ENCODE data around the gene CCDC152. TPM values are rescaled to one million over a fixed set of nuclear protein-coding genes. Genes with fewer than 3 reads are reported as not detected.

The CCDC152 gene
- total and polyA plus RNA-seq, 2 of the 13 experiments (the other 11 are each of a cell fraction or from before 2014, with no cell fraction given) = 0.20 to 0.36 TPM

DNA sequence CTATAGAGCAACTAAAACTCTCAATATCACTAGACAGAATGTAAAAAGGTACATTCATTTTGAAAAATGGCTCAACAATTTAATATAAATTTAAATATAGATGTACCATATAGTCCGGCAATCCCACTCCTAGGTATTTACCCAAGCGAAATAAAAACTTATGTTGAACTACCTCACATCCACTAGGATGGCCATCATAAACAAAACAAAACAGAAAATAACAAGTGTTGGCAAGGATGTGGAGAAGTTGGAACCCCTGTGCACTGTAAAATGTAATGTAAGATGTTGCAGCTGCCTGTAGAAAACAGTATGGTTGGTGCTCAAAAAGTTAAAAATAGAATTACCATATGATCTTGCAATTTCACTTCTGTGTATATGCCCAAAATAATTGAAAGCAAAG lies 91.9 kb downstream of the CCDC152 start:
- no peak for FAIRE-seq
- TF ChIP-seq CBFB (CRISPR knock-in tag; IDR thresholded peaks at IDR 0.05) (no peak), HNRNPL (IDR thresholded peaks at IDR 0.05; ENCODE audit: low read depth, low read length) (no peak), MTA3 (CRISPR knock-in tag; IDR thresholded peaks at IDR 0.05) (no peak), ZNF7 (CRISPR knock-in tag; IDR thresholded peaks at IDR 0.05) (peak; percentile 96), ATM (IDR thresholded peaks at IDR 0.05; ENCODE audit: borderline replicate concordance) (no peak), FOSL2 (CRISPR knock-in tag; IDR thresholded peaks at IDR 0.05) (no peak), ETV6 (CRISPR knock-in tag; conservative IDR thresholded peaks at IDR 0.05) (no peak), ZNF101 (CRISPR knock-in tag; IDR thresholded peaks at IDR 0.05; ENCODE audit: borderline replicate concordance, low read depth) (no peak)
- peaks cover 39% of the 10 kb centered on the region for H3K79me2 ChIP-seq (ENCODE audit: insufficient read depth, low read length)
- no peaks in the 10 kb centered on the region for H3K27me3 ChIP-seq (ENCODE audit: control insufficient read depth in 1 of 2, insufficient read depth in 2 of 2, low read length in 2 of 2)
- no peak overlapping the region for H3K4me3 ChIP-seq (replicated peaks in 1 of 3; ENCODE audit: insufficient read depth in 1 of 3, low read depth in 2 of 3, low read length in 3 of 3)
- H2AFZ ChIP-seq (ENCODE audit: low read length) = no peak overlapping the region
- H4K20me1 ChIP-seq (ENCODE audit: insufficient read depth, low read length) = no peaks in the 10 kb centered on the region
- H3K36me3 ChIP-seq (replicated peaks in 1 of 2; ENCODE audit: control insufficient read depth in 1 of 2, insufficient read depth in 2 of 2, low read length in 2 of 2) = no peaks in the 10 kb centered on the region; a peak in 1 of 5 replicates
- no TSS peak for BruUV-seq (replicated peaks)
- no peak overlapping the region for H3K4me2 ChIP-seq (ENCODE audit: low read depth, low read length)
- ChIA-PET CTCF (ENCODE audit: low intra/inter-chr PET ratio, low total read pairs) (no interaction called here), POLR2A (interaction anchor here (1.6 to 3.0 kb wide), 4 partner anchors 10 to 37 kb away, joined by 4 to 20 read pairs (median 11); partner anchors contain the start of gene SELENOP)
- no peak for ATAC-seq
- intact Hi-C loops (cut with micrococcal nuclease; ENCODE audit: unreplicated experiment) = no loop called here
- peak overlapping the region; percentile 88 for H3K27ac ChIP-seq (ENCODE audit: extremely low read length, insufficient read depth, low read length)
- in situ Hi-C loops (cut with HindIII; ENCODE audit: extremely low pct_ligation_motif_present, low pct_unique_long_range_greater_than_20kb) = no loop called here
- no peak overlapping the region for H3K9ac ChIP-seq (ENCODE audit: insufficient read depth, low read depth, low read length)
- peaks cover 69% of the 10 kb centered on the region for H3K4me1 ChIP-seq (ENCODE audit: insufficient read depth, low read length)
- H3K9me3 ChIP-seq (ENCODE audit: low read length) = no peaks in the 10 kb centered on the region
- WGBS (ENCODE audit: low lambda C conversion rate) = 99% methylated on average over 2 of the region's 2 CpGs
- DNase-seq (ENCODE audit: low spot score) = no peak

GRCh38 chr5:42851481-42851880 lies 94.9 kb downstream of the CCDC152 start:
- Histone ChIP-seq H3K4me3 (replicated peaks in 1 of 3; ENCODE audit: insufficient read depth in 1 of 3, low read depth in 2 of 3, low read length in 3 of 3) (no peak overlapping the region), H3K9me3 (ENCODE audit: low read length) (no peaks in the 10 kb centered on the region), H3K27me3 (ENCODE audit: control insufficient read depth in 1 of 2, insufficient read depth in 2 of 2, low read length in 2 of 2) (no peaks in the 10 kb centered on the region), H4K20me1 (ENCODE audit: insufficient read depth, low read length) (no peaks in the 10 kb centered on the region), H3K27ac (ENCODE audit: extremely low read length, insufficient read depth, low read length) (no peak overlapping the region), H3K36me3 (replicated peaks in 1 of 2; ENCODE audit: control insufficient read depth in 1 of 2, insufficient read depth in 2 of 2, low read length in 2 of 2) (no peaks in the 10 kb centered on the region; a peak in 1 of 5 replicates), H3K9ac (ENCODE audit: insufficient read depth, low read depth, low read length) (no peak overlapping the region), H3K4me1 (ENCODE audit: insufficient read depth, low read length) (peaks cover 81% of the 10 kb centered on the region), H2AFZ (ENCODE audit: low read length) (no peak overlapping the region), H3K79me2 (ENCODE audit: insufficient read depth, low read length) (peaks cover 53% of the 10 kb centered on the region), H3K4me2 (ENCODE audit: low read depth, low read length) (no peak overlapping the region)
- in situ Hi-C loops (cut with HindIII; ENCODE audit: extremely low pct_ligation_motif_present, low pct_unique_long_range_greater_than_20kb) = no loop called here
- 97% methylated on average over 6 of the region's 6 CpGs for WGBS (ENCODE audit: low lambda C conversion rate)
- no peak for TF ChIP-seq ELF1 (CRISPR knock-in tag; IDR thresholded peaks at IDR 0.05)
- TF ChIP-seq ERF (CRISPR knock-in tag; IDR thresholded peaks at IDR 0.05) = no peak
- intact Hi-C loops (cut with micrococcal nuclease; ENCODE audit: unreplicated experiment) = no loop called here
- FAIRE-seq (no peak), DNase-seq (ENCODE audit: low spot score) (no peak), ATAC-seq (no peak)
- no TSS peak for BruUV-seq (replicated peaks)
- POLR2A ChIA-PET = no interaction called here
- CTCF ChIA-PET (ENCODE audit: low intra/inter-chr PET ratio, low total read pairs) = no interaction called here

Other genes starting within 250 kb of the CCDC152 start
- gene SELENOP, start 55.1 kb downstream of the CCDC152 start, total RNA-seq (2016; rRNA removed; fragmentation: Illumina TruSeq; extraction: Trizol) = 1,596 and 1,895 TPM in 2 replicates
- 1,422 and 2,083 TPM in 2 replicates for gene SELENOP, start 55.1 kb downstream of the CCDC152 start, polyA plus RNA-seq (2011; rRNA removed)

Measured in HepG2 (cell line).